Activated T-cell treated with anti-CD3 and anti-CD28 coated beads, Interleukin-2, amount 50 U/mL, for 4 hours (primary cell): Measurements from ENCODE around the gene CLDN34. TPM values are rescaled to one million over a fixed set of nuclear protein-coding genes. Genes with fewer than 3 reads are reported as not detected.

Experiments
- ATAC-seq, 2 donors: fragments of 200-7000 bp; cut with Tn5 transposase; one replicate each; pipeline ENCODE4 v1.10.0; 2021
- DNase-seq: peaks from one replicate; pipeline ENCODE4 v3.0.0-alpha.2; 2020
- H3K27me3 Mint-ChIP-seq: one replicate; pipeline ENCODE4 v1.8.0; 2021; ENCODE audit warnings: low read depth, mixed read lengths
- H3K36me3 Mint-ChIP-seq: one replicate; pipeline ENCODE4 v1.8.0; 2022; ENCODE audit warnings: mixed read lengths; ENCODE audit not compliant: insufficient read depth
- H3K4me1 Mint-ChIP-seq: one replicate; pipeline ENCODE4 v1.8.0; 2021; ENCODE audit warnings: low read depth, mixed read lengths
- H3K4me3 Mint-ChIP-seq: one replicate; pipeline ENCODE4 v1.8.0; 2021; ENCODE audit warnings: mild to moderate bottlenecking, moderate library complexity, mixed read lengths
- H3K9me3 Mint-ChIP-seq: one replicate; pipeline ENCODE4 v1.8.0; 2021; ENCODE audit warnings: mixed read lengths
- total RNA-seq, 3 donors: library from RNA; stranded (reverse); gene quantifications; one replicate each; pipeline ENCODE4 v1.2.1, GENCODE V29; 2021

Gene CLDN34
- total RNA-seq, 3 donors from 2014 or later, result not detected

DNA sequence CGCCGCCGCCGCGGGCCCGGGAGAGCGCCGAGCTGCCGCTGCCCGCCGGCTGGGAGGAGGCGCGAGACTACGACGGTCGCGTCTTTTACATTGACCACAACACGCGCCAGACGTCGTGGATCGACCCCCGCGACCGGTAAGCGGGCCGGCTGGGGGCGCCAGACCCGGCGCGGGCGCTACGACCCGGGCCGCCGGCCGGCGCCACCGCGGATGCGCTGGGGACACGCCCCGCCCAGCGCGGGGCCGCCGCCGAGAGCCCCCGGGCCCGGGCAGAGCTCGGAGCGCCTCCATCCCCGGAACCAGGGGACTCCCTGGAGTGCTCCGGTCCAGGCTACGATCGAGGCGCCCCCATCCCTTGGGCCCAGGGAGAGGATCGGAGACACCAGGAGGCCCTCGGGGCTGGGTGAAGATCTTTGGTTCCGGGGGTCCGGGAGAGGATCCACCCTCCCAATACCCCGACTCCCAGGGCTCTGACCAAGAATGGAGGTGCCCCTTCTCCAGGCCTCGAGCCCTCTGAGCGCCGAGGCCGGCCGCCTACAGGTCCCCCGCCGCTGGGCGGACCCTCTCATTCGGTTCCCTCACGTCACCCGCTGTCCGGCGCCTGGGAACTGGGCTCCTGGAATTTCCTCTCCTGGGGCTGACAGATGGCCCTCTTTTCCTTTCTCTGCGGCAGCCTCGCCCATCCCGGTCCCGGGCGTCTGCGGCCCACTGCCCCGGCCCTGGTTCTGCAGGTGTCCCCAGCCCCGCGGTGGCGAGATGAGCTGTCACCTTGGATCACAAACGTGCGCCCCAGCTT lies 48.8 kb downstream of the CLDN34 start:
- Mint-ChIP-seq H3K36me3 (no peaks in the 10 kb centered on the region), H3K4me3 (peak overlapping the region; percentile 81), H3K9me3 (no peaks in the 10 kb centered on the region), H3K4me1 (peaks cover 40% of the 10 kb centered on the region), H3K27me3 (no peaks in the 10 kb centered on the region)
- no peak for DNase-seq
- ATAC-seq, result peak; percentile 15 to 16

DNA sequence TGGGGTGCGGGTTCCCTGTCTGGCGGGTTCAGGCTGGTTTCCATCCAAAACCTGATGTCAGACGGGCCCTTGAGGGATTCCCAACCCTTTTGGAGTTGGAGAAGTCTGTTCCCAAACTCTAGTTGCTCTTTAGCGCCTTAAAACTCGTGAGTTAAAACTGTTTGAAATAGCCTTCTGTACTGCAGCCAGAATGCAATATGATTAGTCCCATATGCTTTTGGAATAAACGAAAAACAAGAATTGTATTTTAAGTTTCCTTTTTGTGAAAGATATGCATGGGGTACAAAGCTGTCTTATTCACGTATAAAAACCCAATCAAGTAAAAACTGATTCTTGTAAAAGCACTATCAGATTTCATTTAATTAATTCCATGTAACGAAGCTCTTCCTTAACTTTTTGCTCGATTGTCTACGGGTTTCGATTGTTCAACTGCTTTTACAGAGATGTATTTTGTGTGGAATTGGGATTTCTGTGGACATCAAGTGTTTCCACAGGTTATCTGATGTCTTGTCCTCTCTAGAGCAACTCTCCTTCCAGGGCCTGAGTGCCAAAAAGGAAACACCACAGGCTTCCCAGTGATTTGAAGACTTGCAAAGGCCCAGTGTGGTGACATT lies 49.5 kb downstream of the CLDN34 start:
- no peaks in the 10 kb centered on the region for H3K36me3 Mint-ChIP-seq
- H3K27me3 Mint-ChIP-seq, result no peaks in the 10 kb centered on the region
- peak overlapping the region; percentile 81 for H3K4me3 Mint-ChIP-seq
- peaks cover 36% of the 10 kb centered on the region for H3K4me1 Mint-ChIP-seq
- no peaks in the 10 kb centered on the region for H3K9me3 Mint-ChIP-seq
- DNase-seq, result no peak
- no peak for ATAC-seq

DNA sequence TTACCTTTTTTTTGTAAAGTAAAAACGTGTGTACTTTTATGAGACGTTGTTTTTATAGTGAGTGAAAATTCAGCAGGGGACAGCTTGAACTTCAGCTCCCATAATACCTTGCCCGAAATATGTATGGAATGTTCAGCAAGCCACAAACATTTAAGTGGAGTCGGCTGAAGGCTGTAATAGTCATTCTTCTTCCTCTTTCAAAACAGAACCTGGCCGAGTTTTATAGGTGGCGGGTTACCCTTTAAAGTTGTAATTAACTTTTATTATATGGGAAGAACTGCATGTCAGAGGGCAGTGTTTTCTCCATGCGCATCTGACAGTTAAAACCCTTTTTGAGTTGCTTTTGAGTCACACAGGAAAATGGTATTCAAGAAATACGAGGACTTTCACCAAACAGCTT lies 50.7 kb downstream of the CLDN34 start:
- ATAC-seq, result no peak
- H3K4me3 Mint-ChIP-seq, result peak overlapping the region; percentile 11
- no peaks in the 10 kb centered on the region for H3K36me3 Mint-ChIP-seq
- H3K4me1 Mint-ChIP-seq, result peaks cover 26% of the 10 kb centered on the region
- H3K9me3 Mint-ChIP-seq, result no peaks in the 10 kb centered on the region
- no peak for DNase-seq
- H3K27me3 Mint-ChIP-seq, result no peaks in the 10 kb centered on the region

Other genes starting within 250 kb of the CLDN34 start
- not detected for gene GPR143, start 201.5 kb upstream of the CLDN34 start, total RNA-seq
- gene SHROOM2, start 180.9 kb upstream of the CLDN34 start, total RNA-seq, result under 1 TPM in 1 of 3 donors, not detected in 2; 0.03 TPM
- under 1 TPM; 0.05 to 0.35 (median 0.08) TPM for gene CLCN4, start 189.6 kb downstream of the CLDN34 start, total RNA-seq